Gastrocnemius medialis (tissue), 4 donors: ENCODE measurements around the gene TECR.

Experiments used
- POLR2A ChIP-seq, 2 donors: fragments of 450-650 bp; IDR thresholded peaks; one replicate each; pipeline ENCODE4 v1.6.1; 2017; ENCODE audit warnings: antibody characterized with exemption in 2 of 2, mild to moderate bottlenecking in 2 of 2, moderate library complexity in 2 of 2
- TF ChIP-seq, protein P1 (sequence below), 5 experiments: fragments of 450-650 bp in 3 of 5; fragments of 200-600 bp in 2 of 5; sonication (generic) in 2 of 5; IDR thresholded peaks in 4 of 5; conservative IDR thresholded peaks in 1 of 5; 1 replicate in 4 of 5; 2 replicates in 1 of 5; pipeline ENCODE4 v1.5.1; 2016 to 2019; ENCODE audit warnings: antibody characterized with exemption in 5 of 5, mild to moderate bottlenecking in 3 of 5, moderate library complexity in 3 of 5

- TF ChIP-seq, protein P1, sequence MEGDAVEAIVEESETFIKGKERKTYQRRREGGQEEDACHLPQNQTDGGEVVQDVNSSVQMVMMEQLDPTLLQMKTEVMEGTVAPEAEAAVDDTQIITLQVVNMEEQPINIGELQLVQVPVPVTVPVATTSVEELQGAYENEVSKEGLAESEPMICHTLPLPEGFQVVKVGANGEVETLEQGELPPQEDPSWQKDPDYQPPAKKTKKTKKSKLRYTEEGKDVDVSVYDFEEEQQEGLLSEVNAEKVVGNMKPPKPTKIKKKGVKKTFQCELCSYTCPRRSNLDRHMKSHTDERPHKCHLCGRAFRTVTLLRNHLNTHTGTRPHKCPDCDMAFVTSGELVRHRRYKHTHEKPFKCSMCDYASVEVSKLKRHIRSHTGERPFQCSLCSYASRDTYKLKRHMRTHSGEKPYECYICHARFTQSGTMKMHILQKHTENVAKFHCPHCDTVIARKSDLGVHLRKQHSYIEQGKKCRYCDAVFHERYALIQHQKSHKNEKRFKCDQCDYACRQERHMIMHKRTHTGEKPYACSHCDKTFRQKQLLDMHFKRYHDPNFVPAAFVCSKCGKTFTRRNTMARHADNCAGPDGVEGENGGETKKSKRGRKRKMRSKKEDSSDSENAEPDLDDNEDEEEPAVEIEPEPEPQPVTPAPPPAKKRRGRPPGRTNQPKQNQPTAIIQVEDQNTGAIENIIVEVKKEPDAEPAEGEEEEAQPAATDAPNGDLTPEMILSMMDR (IDR thresholded peaks at IDR 0.05 in 4 of 5, conservative IDR thresholded peaks at IDR 0.05 in 1 of 5): no peak
- TF ChIP-seq POLR2A (IDR thresholded peaks at IDR 0.05): no peak
These were observed 3.0 kb upstream of the TECR start for GRCh38 chr19:14526423-14526822.
